ENCODE measurements around the gene PRKCZ. TPM values are rescaled to one million over a fixed set of nuclear protein-coding genes. Genes with fewer than 3 reads are reported as not detected.

The PRKCZ gene
- total RNA-seq, 4 donors from 2014 or later: 3.1 to 5.4 (median 4.7) TPM

DNA sequence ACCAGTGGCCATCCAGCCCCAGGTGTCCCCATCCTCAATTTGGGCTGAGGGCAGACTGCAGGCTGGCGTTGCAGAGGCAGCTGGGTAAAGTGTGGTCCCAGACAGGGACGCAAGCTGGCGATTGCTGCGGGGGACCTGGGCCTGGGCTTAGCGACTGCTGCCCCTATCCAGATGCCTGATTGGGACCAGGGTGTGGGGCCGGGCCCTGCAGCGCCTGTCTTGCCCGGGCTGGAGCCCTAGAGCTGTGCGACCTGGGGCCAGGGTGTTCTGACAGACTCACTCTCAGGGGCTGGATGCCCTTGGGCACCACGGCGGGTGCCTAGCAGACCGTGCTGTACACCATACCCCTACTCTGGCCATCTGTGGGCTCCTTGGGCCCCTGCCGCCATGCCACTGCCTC lies 160.6 kb downstream of the PRKCZ start:
- Histone ChIP-seq H3K27me3 (no peaks in the 10 kb centered on the region), H3K36me3 (no peaks in the 10 kb centered on the region), H3K4me1 (peaks cover 72 to 92% (median 90%) of the 10 kb centered on the region in 4 donors), H3K4me3 (no peak overlapping the region), H3K9me3 (no peaks in the 10 kb centered on the region), H3K27ac (replicated peaks in 1 of 4) (peak overlapping the region; percentile 83 to 95 (median 90))
- DNase-seq (ENCODE audit: extremely low spot score): no peak
- intact Hi-C loops (cut with DNase I): no loop called here
- TF ChIP-seq POLR2A (IDR thresholded peaks at IDR 0.05; ENCODE audit: low read depth) (no peak), POLR2AphosphoS5 (IDR thresholded peaks at IDR 0.05) (no peak), EP300 (IDR thresholded peaks at IDR 0.05) (no peak)
- TF ChIP-seq, protein P1, sequence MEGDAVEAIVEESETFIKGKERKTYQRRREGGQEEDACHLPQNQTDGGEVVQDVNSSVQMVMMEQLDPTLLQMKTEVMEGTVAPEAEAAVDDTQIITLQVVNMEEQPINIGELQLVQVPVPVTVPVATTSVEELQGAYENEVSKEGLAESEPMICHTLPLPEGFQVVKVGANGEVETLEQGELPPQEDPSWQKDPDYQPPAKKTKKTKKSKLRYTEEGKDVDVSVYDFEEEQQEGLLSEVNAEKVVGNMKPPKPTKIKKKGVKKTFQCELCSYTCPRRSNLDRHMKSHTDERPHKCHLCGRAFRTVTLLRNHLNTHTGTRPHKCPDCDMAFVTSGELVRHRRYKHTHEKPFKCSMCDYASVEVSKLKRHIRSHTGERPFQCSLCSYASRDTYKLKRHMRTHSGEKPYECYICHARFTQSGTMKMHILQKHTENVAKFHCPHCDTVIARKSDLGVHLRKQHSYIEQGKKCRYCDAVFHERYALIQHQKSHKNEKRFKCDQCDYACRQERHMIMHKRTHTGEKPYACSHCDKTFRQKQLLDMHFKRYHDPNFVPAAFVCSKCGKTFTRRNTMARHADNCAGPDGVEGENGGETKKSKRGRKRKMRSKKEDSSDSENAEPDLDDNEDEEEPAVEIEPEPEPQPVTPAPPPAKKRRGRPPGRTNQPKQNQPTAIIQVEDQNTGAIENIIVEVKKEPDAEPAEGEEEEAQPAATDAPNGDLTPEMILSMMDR (IDR thresholded peaks at IDR 0.05): no peak
- 80% methylated on average over 8 of the region's 13 CpGs for WGBS

DNA sequence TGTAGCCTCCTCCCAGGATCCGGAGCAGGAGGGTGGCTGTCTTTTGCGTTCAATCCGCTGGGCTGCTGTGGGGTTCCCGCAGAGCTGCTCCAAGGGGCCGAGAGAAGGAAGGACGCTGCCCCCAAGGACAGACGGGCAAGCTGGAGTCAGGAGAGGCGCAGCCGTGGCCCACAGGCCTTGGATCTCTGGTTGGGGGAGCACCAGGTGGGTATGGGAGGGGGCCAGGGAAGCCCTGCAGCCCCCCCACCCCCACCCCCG lies 162.0 kb downstream of the PRKCZ start:
- intact Hi-C loops (cut with DNase I): no loop called here

DNA sequence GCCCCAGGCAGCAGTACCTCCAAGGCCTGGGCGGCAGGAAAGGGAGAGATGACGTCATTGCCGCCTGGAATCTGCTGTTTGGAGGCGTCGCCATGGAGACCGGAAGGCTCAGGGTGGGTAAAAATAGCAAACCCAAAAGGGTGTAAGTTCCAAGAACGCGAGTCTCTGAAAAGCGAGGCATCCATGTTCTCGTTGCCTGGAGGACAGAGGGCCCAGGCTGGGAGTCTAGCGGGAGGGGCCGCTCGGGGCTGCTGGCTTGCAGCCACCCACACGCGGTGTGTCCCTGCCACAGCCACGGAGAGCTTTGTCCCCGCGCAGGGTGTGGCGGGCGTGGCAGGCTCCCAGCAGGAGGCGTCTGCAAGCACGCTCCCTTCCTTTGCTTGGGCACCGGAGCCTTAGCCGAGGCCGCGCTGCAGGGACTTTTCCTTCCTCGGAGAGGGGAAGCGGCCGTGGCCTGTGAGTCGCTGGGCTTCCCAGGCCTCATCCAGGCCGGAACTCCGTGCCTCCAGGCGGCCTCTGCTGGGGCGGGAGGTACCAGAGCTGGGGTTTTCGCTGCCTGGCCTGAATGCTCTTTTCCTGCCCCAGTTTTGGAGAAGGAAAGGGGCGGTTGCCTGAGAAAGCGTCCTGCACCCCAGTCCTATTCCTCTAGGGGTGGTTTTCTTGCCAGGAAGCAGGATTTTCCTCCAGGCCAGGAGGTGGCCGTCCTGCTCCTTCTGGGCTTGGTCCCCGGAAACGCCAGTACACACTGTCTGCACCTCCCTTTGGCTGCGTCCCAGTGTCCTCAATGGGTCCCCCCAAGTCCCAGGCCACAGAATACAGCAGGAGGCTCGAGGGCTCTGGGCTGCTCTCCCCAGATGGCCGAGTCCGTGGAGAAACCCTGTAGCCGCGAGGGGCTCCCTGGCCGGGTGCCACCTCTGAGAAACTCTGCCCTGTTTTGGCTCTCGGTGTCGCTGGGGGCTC lies 162.6 kb downstream of the PRKCZ start:
- Histone ChIP-seq H3K36me3 (no peaks in the 10 kb centered on the region), H3K4me3 (peak overlapping the region; percentile 42 to 48 (median 48)), H3K27ac (replicated peaks in 1 of 4) (peak overlapping the region; percentile 95 to 99 (median 98)), H3K27me3 (no peaks in the 10 kb centered on the region), H3K9me3 (no peaks in the 10 kb centered on the region), H3K4me1 (peaks cover 56 to 72% (median 70%) of the 10 kb centered on the region in 4 donors)
- TF ChIP-seq EP300 (IDR thresholded peaks at IDR 0.05) (no peak), POLR2AphosphoS5 (IDR thresholded peaks at IDR 0.05) (peak; percentile 87 to 88)
- TF ChIP-seq, protein P1 (IDR thresholded peaks at IDR 0.05): peak in 2 of 3 experiments; percentile 12 to 35
- peak; percentile 97 for DNase-seq (ENCODE audit: extremely low spot score)
- 11% methylated on average over 9 of the region's 49 CpGs for whole genome bisulfite sequencing
- intact Hi-C loops (cut with DNase I): no loop called here

More for the DNA sequence above, 162.0 kb downstream of the PRKCZ start:
- no peaks in the 10 kb centered on the region for H3K9me3 ChIP-seq
- no peaks in the 10 kb centered on the region for H3K27me3 ChIP-seq
- 7% methylated on average over 3 of the region's 10 CpGs for WGBS
- no peak for DNase-seq (ENCODE audit: extremely low spot score)
- peak overlapping the region; percentile 42 to 48 (median 48) for H3K4me3 ChIP-seq
- H3K36me3 ChIP-seq: no peaks in the 10 kb centered on the region
- peaks cover 61 to 78% (median 76%) of the 10 kb centered on the region in 4 donors for H3K4me1 ChIP-seq
- peak overlapping the region; percentile 95 to 99 (median 98) for H3K27ac ChIP-seq (replicated peaks in 1 of 4)
- TF ChIP-seq POLR2A (IDR thresholded peaks at IDR 0.05; ENCODE audit: low read depth): no peak
- TF ChIP-seq POLR2AphosphoS5 (IDR thresholded peaks at IDR 0.05): no peak
- TF ChIP-seq EP300 (IDR thresholded peaks at IDR 0.05): no peak
- TF ChIP-seq, protein P1 (IDR thresholded peaks at IDR 0.05): no peak

GRCh38 chr1:2213576-2214505 lies 163.6 kb downstream of the PRKCZ start:
- H3K27me3 ChIP-seq: no peaks in the 10 kb centered on the region
- H3K4me1 ChIP-seq: peaks cover 46 to 62% (median 60%) of the 10 kb centered on the region in 4 donors
- no peaks in the 10 kb centered on the region for H3K36me3 ChIP-seq
- no peak for DNase-seq (ENCODE audit: extremely low spot score)
- peak overlapping the region; percentile 42 to 48 (median 48) for H3K4me3 ChIP-seq
- TF ChIP-seq POLR2AphosphoS5 (IDR thresholded peaks at IDR 0.05) (peak; percentile 88 to 93), POLR2A (IDR thresholded peaks at IDR 0.05; ENCODE audit: low read depth) (no peak), EP300 (IDR thresholded peaks at IDR 0.05) (peak; percentile 23)
- peak overlapping the region; percentile 95 to 99 (median 98) for H3K27ac ChIP-seq (replicated peaks in 1 of 4)
- intact Hi-C loops (cut with DNase I): no loop called here
- H3K9me3 ChIP-seq: no peaks in the 10 kb centered on the region
- WGBS: 40% methylated on average over 7 of the region's 32 CpGs

Data from esophagus muscularis mucosa (tissue), 4 donors.